ENCODE data around the gene KANSL1. TPM values are rescaled to one million over a fixed set of nuclear protein-coding genes. Genes with fewer than 3 reads are reported as not detected.

The KANSL1 gene
- total RNA-seq, 2 donors from 2014 or later: 60.0 to 72.3 TPM

GRCh38 chr17:46071796-46072195 is 121.4 kb downstream of the KANSL1 start:
- intact Hi-C loops (cut with DNase I): no loop called here
- Histone ChIP-seq H3K27me3 (no peaks in the 10 kb centered on the region), H3K27ac (no peak overlapping the region), H3K9me3 (no peaks in the 10 kb centered on the region), H3K4me1 (no peaks in the 10 kb centered on the region), H3K9ac (ENCODE audit: low read depth in 2 of 2, low read length in 2 of 2) (no peak overlapping the region), H3K4me3 (no peak overlapping the region), H3K36me3 (no peaks in the 10 kb centered on the region)
- no peak for TF ChIP-seq CTCF (IDR thresholded peaks at IDR 0.05)
- no peak for DNase-seq

- DNase-seq: no peak
- intact Hi-C loops (cut with DNase I): no loop called here
- no peak overlapping the region for H3K27ac ChIP-seq
- H3K9me3 ChIP-seq: no peaks in the 10 kb centered on the region
- TF ChIP-seq CTCF (IDR thresholded peaks at IDR 0.05): no peak
- no peaks in the 10 kb centered on the region for H3K27me3 ChIP-seq
- H3K4me3 ChIP-seq: no peak overlapping the region
- H3K4me1 ChIP-seq: no peaks in the 10 kb centered on the region
- H3K9ac ChIP-seq (ENCODE audit: low read depth in 2 of 2, low read length in 2 of 2): no peak overlapping the region
- H3K36me3 ChIP-seq: peaks cover 17% of the 10 kb centered on the region
Measured at GRCh38 chr17:46064460-46064859, 128.8 kb downstream of the KANSL1 start.

- no peaks in the 10 kb centered on the region for H3K27me3 ChIP-seq
- no peak overlapping the region for H3K9ac ChIP-seq (ENCODE audit: low read depth in 2 of 2, low read length in 2 of 2)
- H3K27ac ChIP-seq: no peak overlapping the region
- H3K36me3 ChIP-seq: peaks cover 17% of the 10 kb centered on the region
- intact Hi-C loops (cut with DNase I): no loop called here
- DNase-seq: no peak
- TF ChIP-seq CTCF (IDR thresholded peaks at IDR 0.05): no peak
- no peak overlapping the region for H3K4me3 ChIP-seq
- no peaks in the 10 kb centered on the region for H3K4me1 ChIP-seq
- no peaks in the 10 kb centered on the region for H3K9me3 ChIP-seq
Measured at GRCh38 chr17:46063241-46063640, 130.0 kb downstream of the KANSL1 start.

- no peak for TF ChIP-seq CTCF (IDR thresholded peaks at IDR 0.05)
- no peak for DNase-seq
- no peaks in the 10 kb centered on the region for H3K27me3 ChIP-seq
- no peak overlapping the region for H3K27ac ChIP-seq
- H3K4me3 ChIP-seq: no peak overlapping the region
- H3K9me3 ChIP-seq: no peaks in the 10 kb centered on the region
- no peak overlapping the region for H3K9ac ChIP-seq (ENCODE audit: low read depth in 2 of 2, low read length in 2 of 2)
- intact Hi-C loops (cut with DNase I): no loop called here
- no peaks in the 10 kb centered on the region for H3K4me1 ChIP-seq
- peaks cover 14% of the 10 kb centered on the region for H3K36me3 ChIP-seq
Measured at GRCh38 chr17:46061435-46061834, 131.8 kb downstream of the KANSL1 start.

GRCh38 chr17:46060461-46060860 is 132.8 kb downstream of the KANSL1 start:
- intact Hi-C loops (cut with DNase I): no loop called here
- H3K4me3 ChIP-seq: no peak overlapping the region
- H3K27ac ChIP-seq: no peak overlapping the region
- H3K9ac ChIP-seq (ENCODE audit: low read depth in 2 of 2, low read length in 2 of 2): no peak overlapping the region
- no peaks in the 10 kb centered on the region for H3K9me3 ChIP-seq
- TF ChIP-seq CTCF (IDR thresholded peaks at IDR 0.05): no peak
- no peaks in the 10 kb centered on the region for H3K27me3 ChIP-seq
- DNase-seq: no peak
- H3K36me3 ChIP-seq: peaks cover 4% of the 10 kb centered on the region
- H3K4me1 ChIP-seq: no peaks in the 10 kb centered on the region

GRCh38 chr17:46059486-46059885 is 133.7 kb downstream of the KANSL1 start:
- Histone ChIP-seq H3K4me1 (no peaks in the 10 kb centered on the region), H3K9ac (ENCODE audit: low read depth in 2 of 2, low read length in 2 of 2) (no peak overlapping the region), H3K9me3 (no peaks in the 10 kb centered on the region), H3K4me3 (no peak overlapping the region), H3K36me3 (no peaks in the 10 kb centered on the region), H3K27ac (no peak overlapping the region), H3K27me3 (no peaks in the 10 kb centered on the region)
- no peak for TF ChIP-seq CTCF (IDR thresholded peaks at IDR 0.05)
- intact Hi-C loops (cut with DNase I): no loop called here
- DNase-seq: no peak
